ENCODE results near the gene PRR16.

GRCh38 chr5:120735076-120735475 lies 271.0 kb downstream of the PRR16 start:
- no peak for TF ChIP-seq CTCF (IDR thresholded peaks at IDR 0.05)
- no peak for TF ChIP-seq POLR2AphosphoS5 (IDR thresholded peaks at IDR 0.05)
